H9 (cell line): ENCODE results near the gene OR8I2. TPM values are rescaled to one million over a fixed set of nuclear protein-coding genes. Genes with fewer than 3 reads are reported as not detected.

Experiments
- DNase-seq: peaks from one replicate; pipeline ENCODE4 v3.0.0-alpha.2; 2017
- H2AFZ ChIP-seq: one replicate; pipeline ENCODE4 v1.6.1; 2013; ENCODE audit warnings: mild to moderate bottlenecking, low read length, control low read depth, moderate library complexity
- H2AK5ac ChIP-seq: 2 replicates; pipeline ENCODE4 v1.6.1; 2013; ENCODE audit warnings: low read length, control low read depth, mixed read lengths; ENCODE audit not compliant: insufficient read length
- H2BK120ac ChIP-seq: one replicate; pipeline ENCODE4 v1.6.1; 2013; ENCODE audit warnings: low read depth, mild to moderate bottlenecking, low read length, control low read depth, inconsistent platforms; ENCODE audit not compliant: poor library complexity, severe bottlenecking
- H2BK12ac ChIP-seq: 2 replicates; pipeline ENCODE4 v1.6.1; 2013; ENCODE audit warnings: low read length, control low read depth, mixed read lengths, low read depth; ENCODE audit not compliant: insufficient read length
- H2BK15ac ChIP-seq: 2 replicates; pipeline ENCODE4 v1.6.1; 2013; ENCODE audit warnings: low read depth, low read length, control low read depth
- H2BK20ac ChIP-seq: one replicate; pipeline ENCODE4 v1.6.1; 2013; ENCODE audit warnings: low read depth, mild to moderate bottlenecking, low read length, control low read depth, inconsistent platforms; ENCODE audit not compliant: poor library complexity, severe bottlenecking
- H2BK5ac ChIP-seq: 2 replicates; pipeline ENCODE4 v1.6.1; 2013; ENCODE audit warnings: low read length, control low read depth, mixed read lengths; ENCODE audit not compliant: insufficient read length
- H3K14ac ChIP-seq: 2 replicates; pipeline ENCODE4 v1.6.1; 2013; ENCODE audit warnings: low read length, control low read depth; ENCODE audit not compliant: insufficient read depth
- H3K18ac ChIP-seq: 2 replicates; pipeline ENCODE4 v1.6.1; 2013; ENCODE audit warnings: low read depth, mild to moderate bottlenecking, mixed read lengths, low read length, control low read depth; ENCODE audit not compliant: insufficient read length
- H3K23ac ChIP-seq: 2 replicates; pipeline ENCODE4 v1.6.1; 2013; ENCODE audit warnings: low read length, control low read depth, mixed read lengths, low read depth; ENCODE audit not compliant: insufficient read length
- H3K23me2 ChIP-seq: 2 replicates; pipeline ENCODE4 v1.6.1; 2013; ENCODE audit warnings: low read depth, mild to moderate bottlenecking, mixed read lengths, low read length, control low read depth; ENCODE audit not compliant: insufficient read length, poor library complexity, severe bottlenecking
- H3K27ac ChIP-seq: 2 replicates; pipeline ENCODE4 v1.5.1; 2013; ENCODE audit warnings: low read length, control low read depth, mixed read lengths, low read depth; ENCODE audit not compliant: insufficient read length
- H3K27me3 ChIP-seq: 2 replicates; pipeline ENCODE4 v1.6.1; 2013; ENCODE audit warnings: low read length, control low read depth, inconsistent platforms; ENCODE audit not compliant: insufficient read depth
- H3K4ac ChIP-seq: 2 replicates; pipeline ENCODE4 v1.6.1; 2013; ENCODE audit warnings: low read depth, mild to moderate bottlenecking, control low read depth, inconsistent platforms, low read length, moderate library complexity
- H3K4me1 ChIP-seq: 2 replicates; pipeline ENCODE4 v1.6.1; 2013; ENCODE audit warnings: low read length, control low read depth, inconsistent platforms; ENCODE audit not compliant: insufficient read depth
- H3K4me2 ChIP-seq: 2 replicates; pipeline ENCODE4 v1.6.1; 2013; ENCODE audit warnings: low read length, control low read depth, mixed read lengths; ENCODE audit not compliant: insufficient read length, insufficient read depth
- H3K56ac ChIP-seq: 2 replicates; pipeline ENCODE4 v1.6.1; 2013; ENCODE audit warnings: low read depth, mild to moderate bottlenecking, mixed read lengths, low read length, control low read depth; ENCODE audit not compliant: insufficient read length
- H3K79me1 ChIP-seq: 2 replicates; pipeline ENCODE4 v1.6.1; 2013; ENCODE audit warnings: low read depth, mild to moderate bottlenecking, moderate library complexity, low read length, control low read depth, inconsistent platforms; ENCODE audit not compliant: insufficient read depth, poor library complexity, severe bottlenecking
- H3K79me2 ChIP-seq: 2 replicates; pipeline ENCODE4 v1.6.1; 2013; ENCODE audit warnings: low read length, control low read depth, inconsistent platforms; ENCODE audit not compliant: insufficient read depth
- H3K9ac ChIP-seq: 2 replicates; pipeline ENCODE4 v1.6.1; 2013; ENCODE audit warnings: low read length, control low read depth, mixed read lengths; ENCODE audit not compliant: insufficient read length; ENCODE audit errors: extremely low read depth
- H3K9me3 ChIP-seq: one replicate; pipeline ENCODE4 v1.6.1; 2013; ENCODE audit warnings: low read depth, low read length, inconsistent platforms; ENCODE audit not compliant: control insufficient read depth
- H3T11ph ChIP-seq: one replicate; pipeline ENCODE4 v1.6.1; 2013; ENCODE audit warnings: mild to moderate bottlenecking, low read length, control low read depth, inconsistent platforms
- H4K20me1 ChIP-seq: one replicate; pipeline ENCODE4 v1.6.1; 2013; ENCODE audit not compliant: control insufficient read depth, insufficient read length, insufficient read depth
- H4K5ac ChIP-seq: 2 replicates; pipeline ENCODE4 v1.6.1; 2013; ENCODE audit warnings: low read depth, mild to moderate bottlenecking, mixed read lengths, low read length, control low read depth; ENCODE audit not compliant: insufficient read length
- H4K8ac ChIP-seq: replicated peaks from 2 replicates; pipeline ENCODE4 v1.6.1; 2013; ENCODE audit warnings: low read length, control low read depth, mixed read lengths, low read depth; ENCODE audit not compliant: insufficient read length
- H4K91ac ChIP-seq: 2 replicates; pipeline ENCODE4 v1.6.1; 2013; ENCODE audit warnings: low read depth, mild to moderate bottlenecking, moderate library complexity, mixed read lengths, low read length, control low read depth; ENCODE audit not compliant: insufficient read length
- H3K27ac Mint-ChIP-seq, 3 experiments: 2 replicates in 2 of 3; 3 replicates in 1 of 3; pipeline ENCODE4 v1.8.0; 2020 to 2021; ENCODE audit warnings: mixed read lengths in 3 of 3, mild to moderate bottlenecking in 1 of 3, moderate library complexity in 1 of 3
- H3K27me3 Mint-ChIP-seq: 2 replicates; pipeline ENCODE4 v1.8.0; 2021; ENCODE audit warnings: low read depth, mild to moderate bottlenecking, moderate library complexity, mixed read lengths
- H3K36me3 Mint-ChIP-seq, 3 experiments: 2 replicates in 2 of 3; 3 replicates in 1 of 3; pipeline ENCODE4 v1.8.0; 2020 to 2021; ENCODE audit warnings: low read depth in 3 of 3, mixed read lengths in 3 of 3; ENCODE audit not compliant: insufficient read depth in 1 of 3
- H3K4me1 Mint-ChIP-seq, 2 experiments: 2 replicates each; pipeline ENCODE4 v1.8.0; 2020; ENCODE audit warnings: mixed read lengths in 2 of 2
- H3K4me3 Mint-ChIP-seq, 2 experiments: 2 replicates in 1 of 2; 3 replicates in 1 of 2; pipeline ENCODE4 v1.8.0; 2020 to 2021; ENCODE audit warnings: mild to moderate bottlenecking in 2 of 2, mixed read lengths in 2 of 2, moderate library complexity in 1 of 2
- H3K9me3 Mint-ChIP-seq, 2 experiments: 2 replicates in 1 of 2; 3 replicates in 1 of 2; pipeline ENCODE4 v1.8.0; 2020; ENCODE audit warnings: mild to moderate bottlenecking in 2 of 2, mixed read lengths in 2 of 2, moderate library complexity in 1 of 2
- total RNA-seq: library from RNA; stranded (reverse); gene quantifications from 2 replicates; pipeline ENCODE4 v1.2.1, GENCODE V29; 2021
- TF ChIP-seq, protein P1 (sequence below): fragments of 200-600 bp; sonication (generic); conservative IDR thresholded peaks from 3 replicates; pipeline ENCODE4 v1.8.0; 2021; ENCODE audit warnings: antibody characterized with exemption, mild to moderate bottlenecking

Gene OR8I2
- total RNA-seq, 1 experiment from 2014 or later = not detected

DNA sequence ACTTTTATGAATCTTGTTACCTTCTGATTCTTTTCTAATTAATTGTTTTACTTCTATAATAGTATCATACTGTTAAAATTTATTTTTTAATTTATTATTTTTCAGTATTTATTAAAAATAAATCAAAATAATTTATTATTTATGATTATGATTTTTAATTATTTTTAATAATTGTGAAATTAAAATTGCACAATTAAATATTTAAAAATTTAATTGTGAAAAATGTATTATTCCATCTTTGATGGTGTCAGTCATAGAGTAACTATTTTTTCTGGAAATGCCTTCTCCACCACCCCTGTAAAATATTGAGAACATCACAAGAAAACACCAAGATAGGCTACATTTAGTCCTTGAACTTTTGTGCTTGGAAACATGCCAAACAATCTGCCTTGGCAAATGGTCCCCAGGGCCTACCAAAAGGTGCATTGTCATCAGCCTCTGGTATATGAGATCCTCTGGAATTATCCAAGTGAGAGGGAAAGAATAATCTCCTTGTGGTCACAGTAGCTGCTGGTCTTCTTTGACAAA, 10.2 kb downstream of the OR8I2 start, which contains the start of gene OR8H2:
Gene OR8H2, plus strand, starts transcription at position 478 of the 528 bp plus-strand sequence. CDS start 1,356 bp downstream, outside the sequence.
- TF ChIP-seq, protein P1, sequence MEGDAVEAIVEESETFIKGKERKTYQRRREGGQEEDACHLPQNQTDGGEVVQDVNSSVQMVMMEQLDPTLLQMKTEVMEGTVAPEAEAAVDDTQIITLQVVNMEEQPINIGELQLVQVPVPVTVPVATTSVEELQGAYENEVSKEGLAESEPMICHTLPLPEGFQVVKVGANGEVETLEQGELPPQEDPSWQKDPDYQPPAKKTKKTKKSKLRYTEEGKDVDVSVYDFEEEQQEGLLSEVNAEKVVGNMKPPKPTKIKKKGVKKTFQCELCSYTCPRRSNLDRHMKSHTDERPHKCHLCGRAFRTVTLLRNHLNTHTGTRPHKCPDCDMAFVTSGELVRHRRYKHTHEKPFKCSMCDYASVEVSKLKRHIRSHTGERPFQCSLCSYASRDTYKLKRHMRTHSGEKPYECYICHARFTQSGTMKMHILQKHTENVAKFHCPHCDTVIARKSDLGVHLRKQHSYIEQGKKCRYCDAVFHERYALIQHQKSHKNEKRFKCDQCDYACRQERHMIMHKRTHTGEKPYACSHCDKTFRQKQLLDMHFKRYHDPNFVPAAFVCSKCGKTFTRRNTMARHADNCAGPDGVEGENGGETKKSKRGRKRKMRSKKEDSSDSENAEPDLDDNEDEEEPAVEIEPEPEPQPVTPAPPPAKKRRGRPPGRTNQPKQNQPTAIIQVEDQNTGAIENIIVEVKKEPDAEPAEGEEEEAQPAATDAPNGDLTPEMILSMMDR = no peak
- Histone ChIP-seq H4K20me1 (no peaks in the 10 kb centered on the region), H2BK5ac (no peak within 1 kb of the TSS), H3K9ac (no peak within 1 kb of the TSS), H4K5ac (no peak within 1 kb of the TSS), H3K18ac (no peak within 1 kb of the TSS), H2BK15ac (no peak within 1 kb of the TSS), H3K9me3 (no peaks in the 10 kb centered on the region), H3K23me2 (no peaks in the 10 kb centered on the region), H3K4me1 (no peaks in the 10 kb centered on the region), H3K4ac (no peak within 1 kb of the TSS), H4K8ac (no peak within 1 kb of the TSS), H3K79me1 (no peaks in the 10 kb centered on the region), H2AFZ (no peak within 1 kb of the TSS), H3K56ac (no peak within 1 kb of the TSS), H2BK120ac (no peak within 1 kb of the TSS), H2BK20ac (no peak within 1 kb of the TSS), H3K23ac (no peak within 1 kb of the TSS), H2AK5ac (no peak within 1 kb of the TSS), H2BK12ac (no peak within 1 kb of the TSS), H4K91ac (no peak within 1 kb of the TSS), H3K79me2 (no peaks in the 10 kb centered on the region), H3T11ph (no peak within 1 kb of the TSS), H3K14ac (no peak within 1 kb of the TSS), H3K4me2 (no peak within 1 kb of the TSS), H3K27ac (no peak within 1 kb of the TSS), H3K27me3 (no peaks in the 10 kb centered on the region)
- no peak for DNase-seq
- no peak within 1 kb of the TSS for H3K4me3 Mint-ChIP-seq
- H3K36me3 Mint-ChIP-seq = 0 out of 7 replicates have a peak, but pooled peaks cover 0 to 3% (median 2%) of the 10 kb centered on the region in 3 experiments
- H3K27me3 Mint-ChIP-seq = no peaks in the 10 kb centered on the region
- no peak within 1 kb of the TSS for H3K27ac Mint-ChIP-seq
- peaks cover 0 to 8% of the 10 kb centered on the region in 2 experiments; a peak in 3 of 5 replicates for H3K9me3 Mint-ChIP-seq
- no peaks in the 10 kb centered on the region for H3K4me1 Mint-ChIP-seq
